Transverse colon (tissue), 4 donors: ENCODE data around the gene CYFIP1. TPM values are rescaled to one million over a fixed set of nuclear protein-coding genes. Genes with fewer than 3 reads are reported as not detected.
"Not testable (repeated sequence)": the region's sequence is repeated elsewhere in the genome, so short reads cannot be mapped to it uniquely, and the experiment has no call there.

ENCODE experiments used
- DNase-seq: peaks from one replicate; pipeline ENCODE4 v3.0.0-alpha.2; 2019
- H3K27ac ChIP-seq, 4 donors: fragments of 200-600 bp; sonication (generic); 2 replicates each; pipeline ENCODE4 v1.5.1; 2016 to 2018; ENCODE audit warnings: inconsistent platforms in 4 of 4
- H3K27me3 ChIP-seq: fragments of 200-600 bp; sonication (generic); 2 replicates; pipeline ENCODE4 v1.5.1; 2017; ENCODE audit warnings: inconsistent platforms
- H3K36me3 ChIP-seq, 4 donors: fragments of 200-600 bp; sonication (generic); 2 replicates each; pipeline ENCODE4 v1.5.1; 2017 to 2019; ENCODE audit warnings: inconsistent platforms in 4 of 4
- H3K4me1 ChIP-seq, 4 donors: fragments of 200-600 bp; sonication (generic); 2 replicates each; pipeline ENCODE4 v1.5.1; 2017 to 2020; ENCODE audit warnings: inconsistent platforms in 4 of 4
- H3K4me3 ChIP-seq, 4 donors: fragments of 200-600 bp; sonication (generic); 1 replicate in 1 of 4; 2 replicates in 3 of 4; pipeline versions ENCODE4 v1.5.1 to v1.6.1; 2017 to 2019; ENCODE audit warnings: inconsistent platforms in 4 of 4
- H3K9me3 ChIP-seq, 2 donors: fragments of 200-600 bp; sonication (generic); 2 replicates each; pipeline ENCODE4 v1.5.1; 2017 to 2019; ENCODE audit warnings: inconsistent platforms in 2 of 2
- EP300 ChIP-seq: sonication (generic); formaldehyde crosslinking; IDR thresholded peaks from one replicate; pipeline ENCODE4 v1.6.1; 2017; ENCODE audit warnings: antibody characterized with exemption, low read depth
- POLR2A ChIP-seq: fragments of 450-650 bp; IDR thresholded peaks from one replicate; pipeline ENCODE4 v1.6.1; 2016; ENCODE audit warnings: antibody characterized with exemption, mild to moderate bottlenecking, moderate library complexity
- POLR2AphosphoS5 ChIP-seq, 3 donors: sonication (generic); formaldehyde crosslinking; IDR thresholded peaks; one replicate each; pipeline ENCODE4 v1.6.1; 2016; ENCODE audit warnings: antibody characterized with exemption in 3 of 3
- WGBS, 2 donors: methylation state at CpG; one replicate each; pipeline ENCODE4 v1.1.5; 2018; ENCODE audit warnings: low coverage in 1 of 2; 5-methylcytosine and 5-hydroxymethylcytosine counted together
- in situ Hi-C, 4 donors: fragments of 200-750 bp; cut with MboI; loops; one replicate each; pipeline versions ENCODE4 v1.15.0 to v1.15.1; 2017; ENCODE audit warnings: low sequenced_read_pairs in 3 of 4, low pct_ligation_motif_present in 1 of 4, low pct_unique_long_range_greater_than_20kb in 1 of 4
- intact Hi-C: fragments of 100-400 bp; cut with DNase I; formaldehyde crosslinking; loops from one replicate; pipeline ENCODE4 v1.15.1; 2023; ENCODE audit warnings: low total_unique reads
- total RNA-seq, 4 donors: library from RNA; depleted of rRNA; stranded (reverse); fragments of >200 nt; gene quantifications; one replicate each; pipeline ENCODE4 v1.1.0, GENCODE V29; 2016
- TF ChIP-seq, protein P1 (sequence below), 5 experiments: fragments of 200-600 bp in 3 of 5; fragments of 450-650 bp in 2 of 5; sonication (generic) in 3 of 5; IDR thresholded peaks; 1 replicate in 2 of 5; 2 replicates in 3 of 5; pipeline ENCODE4 v1.5.1; 2016 to 2017; ENCODE audit warnings: antibody characterized with exemption in 5 of 5, inconsistent platforms in 3 of 5, mild to moderate bottlenecking in 2 of 5, moderate library complexity in 1 of 5

The CYFIP1 gene
- total RNA-seq, 4 donors from 2014 or later, result 63.7 to 201 (median 171) TPM

DNA sequence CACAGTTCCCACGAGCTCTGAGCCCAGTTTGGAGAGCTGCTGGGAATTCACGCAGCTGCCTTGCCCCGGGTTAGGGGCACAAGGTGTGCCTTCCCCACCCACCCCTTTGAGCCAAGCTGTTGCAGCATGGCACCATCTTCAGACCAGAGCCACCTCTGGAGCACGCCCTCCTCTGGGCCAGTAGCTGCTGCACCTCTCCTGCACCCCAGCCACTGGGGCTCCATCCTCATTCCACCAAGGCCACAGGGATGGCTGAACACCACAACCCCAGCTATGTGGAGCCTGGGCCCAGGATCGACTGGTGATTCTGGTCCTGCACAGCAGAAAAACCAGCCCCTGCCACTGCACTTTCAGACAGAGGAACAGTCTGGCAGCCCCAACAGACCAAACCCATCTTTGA is 33.5 kb upstream of the CYFIP1 start:
- WGBS, 2 donors, result 96% methylated on average over 5 of the region's 5 CpGs; no CpG with 5 or more reads in 1 of the 2 donors
- H3K27me3 ChIP-seq, result no peaks in the 10 kb centered on the region
- TF ChIP-seq POLR2A (no peak), EP300 (no peak), POLR2AphosphoS5 (IDR thresholded peaks at IDR 0.05) (no peak)
- TF ChIP-seq, protein P1, sequence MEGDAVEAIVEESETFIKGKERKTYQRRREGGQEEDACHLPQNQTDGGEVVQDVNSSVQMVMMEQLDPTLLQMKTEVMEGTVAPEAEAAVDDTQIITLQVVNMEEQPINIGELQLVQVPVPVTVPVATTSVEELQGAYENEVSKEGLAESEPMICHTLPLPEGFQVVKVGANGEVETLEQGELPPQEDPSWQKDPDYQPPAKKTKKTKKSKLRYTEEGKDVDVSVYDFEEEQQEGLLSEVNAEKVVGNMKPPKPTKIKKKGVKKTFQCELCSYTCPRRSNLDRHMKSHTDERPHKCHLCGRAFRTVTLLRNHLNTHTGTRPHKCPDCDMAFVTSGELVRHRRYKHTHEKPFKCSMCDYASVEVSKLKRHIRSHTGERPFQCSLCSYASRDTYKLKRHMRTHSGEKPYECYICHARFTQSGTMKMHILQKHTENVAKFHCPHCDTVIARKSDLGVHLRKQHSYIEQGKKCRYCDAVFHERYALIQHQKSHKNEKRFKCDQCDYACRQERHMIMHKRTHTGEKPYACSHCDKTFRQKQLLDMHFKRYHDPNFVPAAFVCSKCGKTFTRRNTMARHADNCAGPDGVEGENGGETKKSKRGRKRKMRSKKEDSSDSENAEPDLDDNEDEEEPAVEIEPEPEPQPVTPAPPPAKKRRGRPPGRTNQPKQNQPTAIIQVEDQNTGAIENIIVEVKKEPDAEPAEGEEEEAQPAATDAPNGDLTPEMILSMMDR (IDR thresholded peaks at IDR 0.05), result no peak
- in situ Hi-C loops, result no loop called here
- no peak for DNase-seq
- no peaks in the 10 kb centered on the region for H3K4me1 ChIP-seq
- intact Hi-C loops, result no loop called here
- H3K36me3 ChIP-seq, result peaks cover 0 to 70% (median 22%) of the 10 kb centered on the region in 4 donors
- H3K4me3 ChIP-seq, result no peak overlapping the region
- H3K9me3 ChIP-seq, result no peaks in the 10 kb centered on the region
- no peak overlapping the region for H3K27ac ChIP-seq

DNA sequence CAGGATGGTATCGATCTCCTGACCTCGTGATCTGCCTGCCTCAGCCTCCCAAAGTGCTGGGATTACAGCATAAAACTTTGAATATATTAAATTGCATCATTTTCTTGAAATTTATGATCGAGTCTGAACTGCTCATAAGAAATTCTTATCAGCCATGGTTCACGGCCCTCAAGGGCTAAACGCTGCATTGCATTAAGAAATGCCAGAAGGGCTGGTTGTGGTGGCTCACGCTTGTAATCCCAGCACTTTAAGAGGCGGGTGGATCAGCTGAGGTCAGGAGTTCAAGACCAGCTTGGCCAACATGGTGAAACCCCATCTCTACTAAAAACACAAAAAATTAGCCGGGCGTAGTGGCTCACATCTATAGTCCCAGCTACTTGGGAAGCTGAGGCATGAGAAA is 32.4 kb upstream of the CYFIP1 start:
- H3K4me1 ChIP-seq, H3K27ac ChIP-seq, in situ Hi-C loops, H3K9me3 ChIP-seq, intact Hi-C loops, DNase-seq, H3K4me3 ChIP-seq, H3K27me3 ChIP-seq: not testable (repeated sequence)
- 88 to 96% methylated on average over 7 to 9 of the region's 9 CpGs for WGBS, 2 donors
- H3K36me3 ChIP-seq, result peaks cover 0 to 73% (median 22%) of the 10 kb centered on the region in 4 donors

DNA sequence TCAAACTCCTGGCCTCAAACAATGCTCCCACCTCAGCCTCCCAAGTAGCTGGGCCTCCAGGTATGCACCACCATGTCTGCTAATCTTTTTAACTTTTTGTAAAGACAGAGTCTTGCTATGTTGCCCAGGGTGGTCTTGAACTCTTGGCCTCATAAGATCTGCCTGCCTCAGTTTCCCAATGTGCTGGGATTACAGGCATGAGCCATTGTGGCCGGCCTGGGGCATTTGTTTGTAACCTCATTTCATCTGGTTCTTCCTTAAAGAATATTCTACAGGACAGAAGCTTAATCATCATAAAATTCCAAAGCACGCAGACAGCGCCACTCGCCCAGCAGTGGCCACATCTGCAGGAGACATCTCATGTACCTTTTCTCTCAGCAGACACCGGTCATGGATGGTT is 23.6 kb upstream of the CYFIP1 start:
- Histone ChIP-seq H3K27ac (no peak overlapping the region), H3K4me1 (no peaks in the 10 kb centered on the region), H3K9me3 (no peaks in the 10 kb centered on the region), H3K27me3 (no peaks in the 10 kb centered on the region), H3K36me3 (peaks cover 0 to 56% (median 22%) of the 10 kb centered on the region in 4 donors), H3K4me3 (no peak overlapping the region)
- DNase-seq, result no peak
- 96 to 97% methylated on average over 4 to 5 of the region's 5 CpGs for WGBS, 2 donors
- intact Hi-C loops, result no loop called here
- TF ChIP-seq POLR2AphosphoS5 (IDR thresholded peaks at IDR 0.05), result no peak
- TF ChIP-seq EP300, result no peak
- no peak for TF ChIP-seq POLR2A
- TF ChIP-seq, protein P1 (IDR thresholded peaks at IDR 0.05), result no peak
- in situ Hi-C loops, result no loop called here

DNA sequence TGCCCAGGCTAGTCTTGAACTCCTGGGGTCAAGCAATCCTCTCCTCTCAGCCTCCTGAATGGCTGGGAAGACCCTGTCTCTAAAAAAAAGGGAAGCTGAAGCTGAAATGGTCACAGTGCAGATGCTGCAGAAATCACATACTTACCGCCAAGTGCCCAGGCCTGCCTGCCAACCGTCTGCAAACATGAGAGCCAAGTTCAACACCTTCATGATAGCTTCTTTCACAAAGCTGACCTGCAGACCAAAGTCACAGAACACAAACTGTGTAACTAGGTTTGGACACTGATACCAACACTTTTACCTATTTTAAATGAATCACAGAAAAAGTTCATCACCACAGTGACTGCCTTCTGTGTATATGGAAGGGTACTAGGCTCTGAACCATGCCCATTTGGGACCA is 22.8 kb upstream of the CYFIP1 start:
- H3K4me1 ChIP-seq, result no peaks in the 10 kb centered on the region
- H3K36me3 ChIP-seq, result peaks cover 0 to 48% (median 18%) of the 10 kb centered on the region in 4 donors
- no peak overlapping the region for H3K4me3 ChIP-seq
- in situ Hi-C loops (no loop called here), intact Hi-C loops (no loop called here)
- TF ChIP-seq POLR2A (no peak), EP300 (no peak), POLR2AphosphoS5 (IDR thresholded peaks at IDR 0.05) (no peak)
- TF ChIP-seq, protein P1 (IDR thresholded peaks at IDR 0.05), result no peak
- H3K9me3 ChIP-seq, result no peaks in the 10 kb centered on the region
- no peak overlapping the region for H3K27ac ChIP-seq
- 90 to 95% methylated on average over 2 of the region's 2 CpGs for WGBS, 2 donors
- H3K27me3 ChIP-seq, result no peaks in the 10 kb centered on the region
- no peak for DNase-seq

DNA sequence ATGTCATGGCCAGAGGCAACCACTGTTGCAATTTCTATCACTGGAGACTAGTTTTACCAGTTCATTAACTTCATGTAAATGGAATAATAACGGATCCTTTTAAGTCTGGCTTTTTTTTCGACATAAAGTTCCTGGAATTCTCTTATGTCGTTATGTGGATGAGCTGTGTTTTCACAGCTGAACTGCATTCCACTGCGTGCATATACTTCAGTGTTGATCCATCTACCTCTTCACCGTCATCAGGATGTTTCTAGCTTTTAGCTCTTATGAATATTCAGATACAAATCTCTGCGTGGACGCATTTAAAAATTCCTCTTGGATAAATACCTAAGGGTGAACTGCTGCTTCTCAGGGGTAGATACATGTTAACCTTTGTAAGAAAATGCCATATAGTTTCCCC is 15.6 kb upstream of the CYFIP1 start:
- intact Hi-C loops (no loop called here), in situ Hi-C loops (no loop called here)
- WGBS, 2 donors, result 93 to 95% methylated on average over 7 of the region's 7 CpGs
- Histone ChIP-seq H3K4me1 (no peaks in the 10 kb centered on the region), H3K36me3 (peaks cover 0 to 31% (median 0%) of the 10 kb centered on the region in 4 donors), H3K27me3 (no peaks in the 10 kb centered on the region), H3K27ac (no peak overlapping the region), H3K4me3 (no peak overlapping the region), H3K9me3 (no peaks in the 10 kb centered on the region)
- DNase-seq, result no peak
- TF ChIP-seq, protein P1 (IDR thresholded peaks at IDR 0.05), result no peak
- TF ChIP-seq EP300 (no peak), POLR2A (no peak), POLR2AphosphoS5 (IDR thresholded peaks at IDR 0.05) (no peak)
